GM12878 (cell line): Measurements from ENCODE around the gene IFNL1. TPM values are rescaled to one million over a fixed set of nuclear protein-coding genes. Genes with fewer than 3 reads are reported as not detected.

Experiments
- ATAC-seq: fragments of 200-7000 bp; cut with Tn5 transposase; 3 replicates; pipeline ENCODE4 v1.9.1; 2020; ENCODE audit warnings: mild to moderate bottlenecking, moderate library complexity
- BruUV-seq: library from RNA; stranded (reverse); fragments of 400-500 nt; replicated peaks from 2 replicates; lab custom pipeline; 2021; lab: Mats Ljungman, UMichigan
- CTCF ChIA-PET: fragments of 300-600 bp; sonication (Branson Sonifier 250); formaldehyde crosslinking; extraction: SDS; loops from one replicate; lab custom pipeline; 2021; ENCODE audit warnings: inconsistent platforms; lab: Yijun Ruan, JAX
- POLR2A ChIA-PET: fragments of 350-600 bp; formaldehyde crosslinking; extraction: SDS; loops from one replicate; lab custom pipeline; 2021; ENCODE audit warnings: inconsistent platforms; lab: Charles Lee
- RAD21 ChIA-PET: fragments of 300-600 bp; sonication (Branson Sonifier 250); formaldehyde crosslinking; loops from one replicate; lab custom pipeline; 2023; ENCODE audit warnings: antibody characterized with exemption; ENCODE audit not compliant: unreplicated experiment; lab: Charles Lee
- SMC1A ChIA-PET: fragments of 300-600 bp; sonication (Branson Sonifier 250); formaldehyde crosslinking; loops from one replicate; lab custom pipeline; 2023; ENCODE audit not compliant: unreplicated experiment, uncharacterized antibody; lab: Charles Lee
- DNase-seq: peaks from one replicate; pipeline ENCODE4 v3.0.0-alpha.2; 2011; ENCODE audit warnings: low read depth, low spot score
- FAIRE-seq: peaks from 3 replicates; lab custom pipeline; 2011; peaks lifted over from hg19 to GRCh38; lab: Jason Lieb, UNC
- H2AFZ ChIP-seq: 2 replicates; pipeline ENCODE4 v1.6.0; 2011; ENCODE audit warnings: low read depth, low read length, control low read depth; ENCODE audit not compliant: control insufficient read depth
- H3K27ac ChIP-seq: 2 replicates; pipeline ENCODE4 v1.5.1; 2011; ENCODE audit warnings: control low read depth; ENCODE audit not compliant: control insufficient read depth, insufficient read depth
- H3K27me3 ChIP-seq, 2 experiments: replicated peaks in 1 of 2; 2 replicates each; pipeline versions ENCODE4 v1.6.0 to v1.6.1; 2011; ENCODE audit warnings: low read length in 1 of 2; ENCODE audit not compliant: control insufficient read depth in 2 of 2, insufficient read depth in 2 of 2
- H3K36me3 ChIP-seq, 2 experiments: 2 replicates each; pipeline ENCODE4 v1.5.1; 2011; ENCODE audit warnings: low read length in 1 of 2; ENCODE audit not compliant: control insufficient read depth in 2 of 2, insufficient read depth in 2 of 2
- H3K4me1 ChIP-seq: 2 replicates; pipeline ENCODE4 v1.6.1; 2011; ENCODE audit warnings: mild to moderate bottlenecking, low read length, moderate library complexity, mixed read lengths; ENCODE audit not compliant: control insufficient read depth, insufficient read depth
- H3K4me2 ChIP-seq: 2 replicates; pipeline ENCODE4 v1.6.0; 2011; ENCODE audit warnings: control low read depth; ENCODE audit not compliant: control insufficient read depth, insufficient read depth
- H3K4me3 ChIP-seq: fragments of 200-600 bp; sonication (generic); 2 replicates; pipeline ENCODE4 v1.5.1; 2016
- H3K79me2 ChIP-seq: 2 replicates; pipeline ENCODE4 v1.6.0; 2011; ENCODE audit warnings: low read length; ENCODE audit not compliant: control insufficient read depth, insufficient read depth
- H3K9ac ChIP-seq: 2 replicates; pipeline ENCODE4 v1.8.0; 2011; ENCODE audit warnings: low read length, control low read depth, mixed read lengths; ENCODE audit not compliant: control insufficient read depth, insufficient read depth
- H3K9me3 ChIP-seq: replicated peaks from 3 replicates; pipeline ENCODE4 v1.5.1; 2011; ENCODE audit warnings: mild to moderate bottlenecking, low read length; ENCODE audit not compliant: control insufficient read depth, insufficient read depth
- H4K20me1 ChIP-seq: 2 replicates; pipeline ENCODE4 v1.6.0; 2011; ENCODE audit not compliant: control insufficient read depth, insufficient read depth
- CUX1 ChIP-seq: IDR thresholded peaks from 2 replicates; pipeline ENCODE4 v1.6.1; 2012; ENCODE audit warnings: improper control_type of control experiment, low read depth, low read length; ENCODE audit not compliant: insufficient replicate concordance
- KDM1A ChIP-seq: fragments of 200-600 bp; sonication (generic); IDR thresholded peaks from 2 replicates; pipeline ENCODE4 v1.6.1; 2016; ENCODE audit warnings: borderline replicate concordance
- RBBP5 ChIP-seq: fragments of 200-600 bp; sonication (generic); conservative IDR thresholded peaks from 2 replicates; pipeline ENCODE4 v1.6.1; 2016
- REST ChIP-seq: IDR thresholded peaks from 2 replicates; pipeline ENCODE4 v1.6.1; 2012; ENCODE audit warnings: mild to moderate bottlenecking, low read depth, low read length
- ZBTB40 ChIP-seq: fragments of 450-650 bp; IDR thresholded peaks from 2 replicates; pipeline ENCODE4 v1.6.1; 2016; ENCODE audit warnings: mild to moderate bottlenecking, moderate library complexity, borderline replicate concordance
- WGBS: methylation state at CpG from one replicate; pipeline ENCODE4 v1.1.6; 2016; ENCODE audit warnings: low lambda C conversion rate; ENCODE audit not compliant: insufficient replicate concordance, insufficient coverage; ENCODE audit errors: missing lambda C conversion rate; 5-methylcytosine and 5-hydroxymethylcytosine counted together
- in situ Hi-C: fragments of 300-500 bp; cut with MboI; formaldehyde crosslinking; loops from 9 replicates; pipeline ENCODE4 v1.14.3; 2018; ENCODE audit warnings: mixed read lengths
- intact Hi-C: fragments of 100-400 bp; cut with micrococcal nuclease; formaldehyde crosslinking; loops from one replicate; pipeline ENCODE4 v1.14.2; 2022; ENCODE audit not compliant: unreplicated experiment
- polyA plus RNA-seq, 11 experiments: library from polyadenylated mRNA; depleted of rRNA in 4 of 11; unstranded in 6 of 11; stranded (reverse) in 5 of 11; fragments of >200 nt; fragmentation: Nextera tagmentation in 4 of 11; fragmentation: Illumina TruSeq in 1 of 11; extraction: Ambion mirVana in 4 of 11; extraction: Trizol in 1 of 11; gene quantifications; 1 replicate in 1 of 11; 2 replicates in 10 of 11; pipeline versions ENCODE4 v1.2.1 to v1.2.3, GENCODE V29; 2011 to 2016; ENCODE audit warnings: inconsistent platforms in 2 of 11, missing spikeins in 2 of 11, low read depth in 1 of 11
- total RNA-seq, 4 experiments: library from RNA; depleted of rRNA in 3 of 4; stranded (reverse); fragments of >200 nt in 3 of 4; fragmentation: Illumina TruSeq in 1 of 4; extraction: Trizol in 1 of 4; gene quantifications; 2 replicates each; pipeline versions ENCODE4 v1.2.1 to v1.2.3, GENCODE V29; 2013 to 2021
- TF ChIP-seq, protein P1 (sequence below): fragments of 450-650 bp; IDR thresholded peaks from 2 replicates; pipeline ENCODE4 v1.6.1; 2014; ENCODE audit warnings: mild to moderate bottlenecking

IFNL1 gene
- total and polyA plus RNA-seq, 10 of the 15 experiments (the other 5 are each of a cell fraction or from before 2014, with no cell fraction given): not detected

GRCh38 chr19:39347332-39348164, 51.3 kb downstream of the IFNL1 start:
- H3K79me2 ChIP-seq: peaks cover 9% of the 10 kb centered on the region
- FAIRE-seq: no peak
- H3K4me1 ChIP-seq: peaks cover 20% of the 10 kb centered on the region
- H3K9me3 ChIP-seq: no peaks in the 10 kb centered on the region
- intact Hi-C loops: no loop called here
- H3K27me3 ChIP-seq: no peaks in the 10 kb centered on the region
- WGBS: 96% methylated on average over 4 of the region's 4 CpGs
- no peak overlapping the region for H3K4me2 ChIP-seq
- TSS peak; percentile 9 for BruUV-seq
- ChIA-PET RAD21 (interaction anchor here (1.0 to 1.7 kb wide), 2 partner anchors 43 to 64 kb away, joined by 4 to 6 read pairs; partner anchors contain the start of genes MED29, PAF1 and PLEKHG2), POLR2A (interaction anchor here (0.8 kb wide), 1 partner anchor 65 kb away, joined by 5 read pairs; the partner anchor contains the start of gene PLEKHG2), SMC1A (interaction anchor here (0.7 to 1.2 kb wide), 4 partner anchors 11 to 225 kb away, joined by 3 read pairs; partner anchors contain the start of genes GMFG and RPS16), CTCF (interaction anchor here (0.8 to 2.2 kb wide), 7 partner anchors 14 to 815 kb away, joined by 3 to 7 read pairs (median 3); no protein-coding TSS in a partner anchor)
- H3K4me3 ChIP-seq: no peak overlapping the region
- ATAC-seq: no peak
- H2AFZ ChIP-seq: no peak overlapping the region
- no peak overlapping the region for H3K27ac ChIP-seq
- H3K9ac ChIP-seq: no peak overlapping the region
- in situ Hi-C loops: no loop called here
- no peaks in the 10 kb centered on the region; the same call in 1 of the 2 replicates for H4K20me1 ChIP-seq
- DNase-seq: no peak
- peaks cover 0 to 5% of the 10 kb centered on the region in 2 experiments; a peak in 1 of 4 replicates for H3K36me3 ChIP-seq
- TF ChIP-seq KDM1A (no peak), RBBP5 (no peak), ZBTB40 (no peak), CUX1 (no peak), REST (no peak)
- TF ChIP-seq, protein P1, sequence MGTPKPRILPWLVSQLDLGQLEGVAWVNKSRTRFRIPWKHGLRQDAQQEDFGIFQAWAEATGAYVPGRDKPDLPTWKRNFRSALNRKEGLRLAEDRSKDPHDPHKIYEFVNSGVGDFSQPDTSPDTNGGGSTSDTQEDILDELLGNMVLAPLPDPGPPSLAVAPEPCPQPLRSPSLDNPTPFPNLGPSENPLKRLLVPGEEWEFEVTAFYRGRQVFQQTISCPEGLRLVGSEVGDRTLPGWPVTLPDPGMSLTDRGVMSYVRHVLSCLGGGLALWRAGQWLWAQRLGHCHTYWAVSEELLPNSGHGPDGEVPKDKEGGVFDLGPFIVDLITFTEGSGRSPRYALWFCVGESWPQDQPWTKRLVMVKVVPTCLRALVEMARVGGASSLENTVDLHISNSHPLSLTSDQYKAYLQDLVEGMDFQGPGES: no peak
